K562 (cell line): ENCODE data around the gene PA2G4. TPM values are rescaled to one million over a fixed set of nuclear protein-coding genes. Genes with fewer than 3 reads are reported as not detected.

ENCODE experiments used
- ATF3 ChIP-seq, 2 experiments: fragments of 450-650 bp in 1 of 2; sonication (generic) in 1 of 2; formaldehyde crosslinking in 1 of 2; IDR thresholded peaks in 1 of 2; conservative IDR thresholded peaks in 1 of 2; 2 replicates each; pipeline versions ENCODE4 v1.6.1 to v1.8.1; 2016 to 2023; ENCODE audit warnings: mild to moderate bottlenecking in 2 of 2, moderate library complexity in 2 of 2, inconsistent platforms in 1 of 2, missing genetic modification reagents in 1 of 2
- ATF7 ChIP-seq: fragments of 450-650 bp; IDR thresholded peaks from 2 replicates; pipeline ENCODE4 v1.7.1; 2014; ENCODE audit warnings: mild to moderate bottlenecking, moderate library complexity
- CREM ChIP-seq: IDR thresholded peaks from 2 replicates; pipeline ENCODE4 v1.6.1; 2014; ENCODE audit warnings: antibody characterized with exemption, low read depth
- EP300 ChIP-seq: IDR thresholded peaks from 2 replicates; pipeline ENCODE4 v1.6.1; 2012; ENCODE audit warnings: low read length, improper control_type of control experiment
- EP400 ChIP-seq: fragments of 450-650 bp; IDR thresholded peaks from 2 replicates; pipeline ENCODE4 v1.6.1; 2017; ENCODE audit warnings: antibody characterized with exemption, mild to moderate bottlenecking, moderate library complexity
- FOXA3 ChIP-seq, 2 experiments: fragments of 450-650 bp in 1 of 2; sonication (generic) in 1 of 2; formaldehyde crosslinking; IDR thresholded peaks in 1 of 2; conservative IDR thresholded peaks in 1 of 2; 2 replicates each; pipeline versions ENCODE4 v1.4.0 to v1.8.0; 2020 to 2022; ENCODE audit warnings: mild to moderate bottlenecking in 2 of 2, missing genetic modification reagents in 1 of 2
- JUND ChIP-seq, 2 experiments: IDR thresholded peaks; 2 replicates in 1 of 2; 3 replicates in 1 of 2; pipeline ENCODE4 v1.6.1; 2011; ENCODE audit warnings: borderline replicate concordance in 2 of 2, low read depth in 2 of 2, low read length in 2 of 2, improper control_type of control experiment in 1 of 2, missing biosample characterization in 1 of 2, missing genetic modification characterization in 1 of 2, missing genetic modification reagents in 1 of 2
- KDM1A ChIP-seq, 2 experiments: fragments of 450-650 bp; IDR thresholded peaks; 2 replicates each; pipeline ENCODE4 v1.6.1; 2016; ENCODE audit warnings: mild to moderate bottlenecking in 2 of 2
- NR3C1 ChIP-seq: sonication (generic); formaldehyde crosslinking; IDR thresholded peaks from 2 replicates; pipeline ENCODE4 v1.8.1; 2022; ENCODE audit warnings: missing genetic modification reagents
- RCOR1 ChIP-seq, 2 experiments: IDR thresholded peaks; 2 replicates each; pipeline ENCODE4 v1.6.1; 2012; ENCODE audit warnings: low read depth in 2 of 2, low read length in 2 of 2, borderline replicate concordance in 1 of 2, improper control_type of control experiment in 1 of 2
- SMARCE1 ChIP-seq: fragments of 450-650 bp; IDR thresholded peaks from 2 replicates; pipeline ENCODE4 v1.7.1; 2016; ENCODE audit warnings: mild to moderate bottlenecking
- SNAPC5 ChIP-seq: fragments of 250-450 bp; sonication (Bioruptor Pico); IDR thresholded peaks from 2 replicates; pipeline ENCODE4 v1.8.0; 2021; ENCODE audit warnings: moderate library complexity, mild to moderate bottlenecking, inconsistent platforms
- STAT5B ChIP-seq: fragments of 250-450 bp; sonication (Bioruptor Pico); IDR thresholded peaks from 2 replicates; pipeline ENCODE4 v1.8.0; 2021; ENCODE audit warnings: mild to moderate bottlenecking, inconsistent platforms
- TEAD4 ChIP-seq, 2 experiments: sonication (generic) in 1 of 2; formaldehyde crosslinking in 1 of 2; IDR thresholded peaks; 2 replicates each; pipeline versions ENCODE4 v1.6.1 to v1.8.0; 2012 to 2022; ENCODE audit warnings: borderline replicate concordance in 1 of 2, inconsistent platforms in 1 of 2, low read length in 1 of 2, mild to moderate bottlenecking in 1 of 2, missing genetic modification reagents in 1 of 2
- ZEB2 ChIP-seq: fragments of 450-650 bp; IDR thresholded peaks from 2 replicates; pipeline ENCODE4 v1.6.1; 2016
- polyA plus RNA-seq, 8 experiments: library from polyadenylated mRNA; depleted of rRNA in 4 of 8; stranded (reverse) in 5 of 8; unstranded in 3 of 8; fragments of >200 nt; fragmentation: Nextera tagmentation in 2 of 8; fragmentation: Illumina TruSeq in 1 of 8; extraction: Ambion mirVana in 2 of 8; extraction: Trizol in 1 of 8; gene quantifications; 2 replicates each; pipeline versions ENCODE4 v1.2.1 to v1.2.3, GENCODE V29; 2011 to 2014; ENCODE audit warnings: inconsistent platforms in 1 of 8, missing spikeins in 1 of 8
- total RNA-seq, 7 experiments: library from RNA; depleted of rRNA in 6 of 7; stranded (reverse); fragments of >200 nt in 6 of 7; fragmentation: Illumina TruSeq in 2 of 7; extraction: Trizol in 2 of 7; gene quantifications; 2 replicates each; pipeline versions ENCODE4 v1.2.1 to v1.2.3, GENCODE V29; 2011 to 2021; ENCODE audit warnings: low replicate concordance in 1 of 7
- TF ChIP-seq, protein P1 (sequence below), 2 experiments: fragments of 450-650 bp; IDR thresholded peaks; 2 replicates each; pipeline ENCODE4 v1.6.1; 2016
- TF ChIP-seq, protein P2 (sequence below): sonication (generic); formaldehyde crosslinking; IDR thresholded peaks from 2 replicates; pipeline ENCODE4 v1.8.0; 2022; ENCODE audit warnings: mild to moderate bottlenecking, missing genetic modification reagents, borderline replicate concordance
- TF ChIP-seq, protein P3 (sequence below): IDR thresholded peaks from 2 replicates; pipeline ENCODE4 v1.6.1; 2012; ENCODE audit warnings: low read depth, low read length, improper control_type of control experiment, borderline replicate concordance
- TF ChIP-seq, protein P4 (sequence below): fragments of 450-650 bp; IDR thresholded peaks from 2 replicates; pipeline ENCODE4 v1.6.1; 2016

The PA2G4 gene
- total and polyA plus RNA-seq, 9 of the 15 experiments (the other 6 are each of a cell fraction or from before 2014, with no cell fraction given): 230 to 925 (median 638) TPM

DNA sequence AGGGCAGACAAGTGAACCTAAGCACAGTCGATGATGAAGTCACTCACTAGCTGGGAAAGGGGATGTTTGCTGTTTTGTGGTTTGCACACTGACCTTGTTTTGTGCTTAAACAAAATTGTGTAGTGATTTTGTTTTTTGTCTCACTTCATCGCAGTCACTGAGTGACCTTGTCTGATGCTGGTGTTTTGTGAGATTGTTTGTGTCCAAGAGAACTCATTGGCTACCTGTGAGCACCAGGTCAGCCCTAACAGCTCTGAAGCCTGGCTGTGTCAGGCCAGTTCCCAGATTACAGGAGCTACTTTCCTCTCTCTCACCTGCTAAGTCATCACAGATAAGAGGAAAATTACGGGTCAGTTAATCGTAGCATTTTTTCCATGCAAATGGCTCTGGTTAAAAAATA is 19.8 kb downstream of the PA2G4 start (continued):
- TF ChIP-seq, protein P1, sequence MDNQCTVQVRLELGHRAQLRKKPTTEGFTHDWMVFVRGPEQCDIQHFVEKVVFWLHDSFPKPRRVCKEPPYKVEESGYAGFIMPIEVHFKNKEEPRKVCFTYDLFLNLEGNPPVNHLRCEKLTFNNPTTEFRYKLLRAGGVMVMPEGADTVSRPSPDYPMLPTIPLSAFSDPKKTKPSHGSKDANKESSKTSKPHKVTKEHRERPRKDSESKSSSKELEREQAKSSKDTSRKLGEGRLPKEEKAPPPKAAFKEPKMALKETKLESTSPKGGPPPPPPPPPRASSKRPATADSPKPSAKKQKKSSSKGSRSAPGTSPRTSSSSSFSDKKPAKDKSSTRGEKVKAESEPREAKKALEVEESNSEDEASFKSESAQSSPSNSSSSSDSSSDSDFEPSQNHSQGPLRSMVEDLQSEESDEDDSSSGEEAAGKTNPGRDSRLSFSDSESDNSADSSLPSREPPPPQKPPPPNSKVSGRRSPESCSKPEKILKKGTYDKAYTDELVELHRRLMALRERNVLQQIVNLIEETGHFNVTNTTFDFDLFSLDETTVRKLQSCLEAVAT (IDR thresholded peaks at IDR 0.05): peak in 1 of 2 experiments; percentile 14; a peak in 1 of 4 replicates
- TF ChIP-seq FOXA3 (CRISPR knock-in tag; conservative IDR thresholded peaks at IDR 0.05 in 1 of 2, IDR thresholded peaks at IDR 0.05 in 1 of 2): peak; percentile 50 to 63; a peak in 2 of 4 replicates
- TF ChIP-seq RCOR1 (IDR thresholded peaks at IDR 0.05; ENCODE audit: borderline replicate concordance in 1 of 2, low read depth in 2 of 2, low read length in 2 of 2): peak in 1 of 2 experiments; percentile 52; a peak in 1 of 4 replicates
- no peak for TF ChIP-seq STAT5B (CRISPR knock-in tag)
- TF ChIP-seq EP400: no peak
- no peak for TF ChIP-seq SNAPC5 (CRISPR knock-in tag)
- TF ChIP-seq, protein P2, sequence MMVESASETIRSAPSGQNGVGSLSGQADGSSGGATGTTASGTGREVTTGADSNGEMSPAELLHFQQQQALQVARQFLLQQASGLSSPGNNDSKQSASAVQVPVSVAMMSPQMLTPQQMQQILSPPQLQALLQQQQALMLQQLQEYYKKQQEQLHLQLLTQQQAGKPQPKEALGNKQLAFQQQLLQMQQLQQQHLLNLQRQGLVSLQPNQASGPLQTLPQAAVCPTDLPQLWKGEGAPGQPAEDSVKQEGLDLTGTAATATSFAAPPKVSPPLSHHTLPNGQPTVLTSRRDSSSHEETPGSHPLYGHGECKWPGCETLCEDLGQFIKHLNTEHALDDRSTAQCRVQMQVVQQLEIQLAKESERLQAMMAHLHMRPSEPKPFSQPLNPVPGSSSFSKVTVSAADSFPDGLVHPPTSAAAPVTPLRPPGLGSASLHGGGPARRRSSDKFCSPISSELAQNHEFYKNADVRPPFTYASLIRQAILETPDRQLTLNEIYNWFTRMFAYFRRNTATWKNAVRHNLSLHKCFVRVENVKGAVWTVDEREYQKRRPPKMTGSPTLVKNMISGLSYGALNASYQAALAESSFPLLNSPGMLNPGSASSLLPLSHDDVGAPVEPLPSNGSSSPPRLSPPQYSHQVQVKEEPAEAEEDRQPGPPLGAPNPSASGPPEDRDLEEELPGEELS (CRISPR knock-in tag): 0 out of 2 replicates have a peak, but pooled peaks have one; percentile 17
- TF ChIP-seq, protein P3, sequence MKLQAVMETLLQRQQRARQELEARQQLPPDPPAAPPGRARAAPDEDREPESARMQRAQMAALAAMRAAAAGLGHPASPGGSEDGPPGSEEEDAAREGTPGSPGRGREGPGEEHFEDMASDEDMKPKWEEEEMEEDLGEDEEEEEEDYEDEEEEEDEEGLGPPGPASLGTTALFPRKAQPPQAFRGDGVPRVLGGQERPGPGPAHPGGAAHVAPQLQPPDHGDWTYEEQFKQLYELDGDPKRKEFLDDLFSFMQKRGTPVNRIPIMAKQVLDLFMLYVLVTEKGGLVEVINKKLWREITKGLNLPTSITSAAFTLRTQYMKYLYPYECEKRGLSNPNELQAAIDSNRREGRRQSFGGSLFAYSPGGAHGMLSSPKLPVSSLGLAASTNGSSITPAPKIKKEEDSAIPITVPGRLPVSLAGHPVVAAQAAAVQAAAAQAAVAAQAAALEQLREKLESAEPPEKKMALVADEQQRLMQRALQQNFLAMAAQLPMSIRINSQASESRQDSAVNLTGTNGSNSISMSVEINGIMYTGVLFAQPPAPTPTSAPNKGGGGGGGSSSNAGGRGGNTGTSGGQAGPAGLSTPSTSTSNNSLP: no peak
- TF ChIP-seq ZEB2: peak; percentile 73; the same call in 1 of the 2 replicates
- TF ChIP-seq SMARCE1: peak; percentile 57; the same call in 1 of the 2 replicates
- TF ChIP-seq ATF7: peak; percentile 53; the same call in 1 of the 2 replicates
- TF ChIP-seq CREM: 0 out of 2 replicates have a peak, but pooled peaks have one; percentile 18
- TF ChIP-seq KDM1A (IDR thresholded peaks at IDR 0.05): peak; percentile 71 to 72
- TF ChIP-seq EP300: peak; percentile 29; the same call in 1 of the 2 replicates
- TF ChIP-seq JUND (IDR thresholded peaks at IDR 0.05; ENCODE audit: borderline replicate concordance, low read depth, low read length): peak; percentile 2; the same call in 1 of the 2 replicates
- no peak for TF ChIP-seq JUND (tag; IDR thresholded peaks at IDR 0.05; ENCODE audit: borderline replicate concordance, low read depth, low read length)
- TF ChIP-seq NR3C1 (CRISPR knock-in tag): no peak
- TF ChIP-seq, protein P4, sequence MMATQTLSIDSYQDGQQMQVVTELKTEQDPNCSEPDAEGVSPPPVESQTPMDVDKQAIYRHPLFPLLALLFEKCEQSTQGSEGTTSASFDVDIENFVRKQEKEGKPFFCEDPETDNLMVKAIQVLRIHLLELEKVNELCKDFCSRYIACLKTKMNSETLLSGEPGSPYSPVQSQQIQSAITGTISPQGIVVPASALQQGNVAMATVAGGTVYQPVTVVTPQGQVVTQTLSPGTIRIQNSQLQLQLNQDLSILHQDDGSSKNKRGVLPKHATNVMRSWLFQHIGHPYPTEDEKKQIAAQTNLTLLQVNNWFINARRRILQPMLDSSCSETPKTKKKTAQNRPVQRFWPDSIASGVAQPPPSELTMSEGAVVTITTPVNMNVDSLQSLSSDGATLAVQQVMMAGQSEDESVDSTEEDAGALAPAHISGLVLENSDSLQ: 0 out of 2 replicates have a peak, but pooled peaks have one; percentile 25
- TF ChIP-seq ATF3 (IDR thresholded peaks at IDR 0.05): peak; percentile 39; the same call in 1 of the 2 replicates
- TF ChIP-seq ATF3 (CRISPR knock-in tag; conservative IDR thresholded peaks at IDR 0.05): no peak
- peak; percentile 40; the same call in 1 of the 2 replicates for TF ChIP-seq TEAD4 (IDR thresholded peaks at IDR 0.05; ENCODE audit: low read length)
- no peak for TF ChIP-seq TEAD4 (CRISPR knock-in tag; IDR thresholded peaks at IDR 0.05; ENCODE audit: borderline replicate concordance)
